Measurements from ENCODE around the gene ANKRD9. TPM values are rescaled to one million over a fixed set of nuclear protein-coding genes. Genes with fewer than 3 reads are reported as not detected.

ANKRD9 gene, protein sequence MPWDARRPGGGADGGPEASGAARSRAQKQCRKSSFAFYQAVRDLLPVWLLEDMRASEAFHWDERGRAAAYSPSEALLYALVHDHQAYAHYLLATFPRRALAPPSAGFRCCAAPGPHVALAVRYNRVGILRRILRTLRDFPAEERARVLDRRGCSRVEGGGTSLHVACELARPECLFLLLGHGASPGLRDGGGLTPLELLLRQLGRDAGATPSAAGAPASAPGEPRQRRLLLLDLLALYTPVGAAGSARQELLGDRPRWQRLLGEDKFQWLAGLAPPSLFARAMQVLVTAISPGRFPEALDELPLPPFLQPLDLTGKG
- 1.9 and 2.2 TPM in 2 replicates for total RNA-seq (2013; cell fraction: nucleolus; rRNA removed)
- total RNA-seq (2014; rRNA removed) (1.8 and 3.3 TPM in 2 replicates), total RNA-seq (2014; rRNA removed; fragmentation: Illumina TruSeq; extraction: Trizol) (0.54 and 0.78 TPM in 2 replicates), total RNA-seq (2021) (3.6 and 4.4 TPM in 2 replicates), polyA plus RNA-seq (2011; rRNA removed) (0.33 and 0.43 TPM in 2 replicates), polyA plus RNA-seq (2014; fragmentation: Illumina TruSeq; extraction: Trizol) (0.30 and 0.43 TPM in 2 replicates), polyA plus RNA-seq (2014; fragmentation: Nextera tagmentation; extraction: Ambion mirVana) (under 1 TPM; 0.03 to 0.04 TPM), polyA plus RNA-seq (2014; rRNA removed) (3.2 and 3.4 TPM in 2 replicates), polyA plus RNA-seq (2016; fragmentation: Nextera tagmentation; extraction: Ambion mirVana) (under 1 TPM; 0.44 to 0.74 TPM), polyA minus RNA-seq (2011; rRNA and poly(A)+ RNA removed) (0.26 and 0.29 TPM in 2 replicates), Bru-seq, nascent RNA (percentile 36 among the genes with signal in this experiment), BruChase-seq, experiment 1, labeled RNA remaining after a 6-hour chase (percentile 37 among the genes with signal in this experiment), BruChase-seq, experiment 2, labeled RNA remaining after a 2-hour chase (percentile 38 among the genes with signal in this experiment)
- 0.45 TPM for polyA plus RNA-seq (2011; ENCODE audit: low read depth)
- polyA plus RNA-seq (2011; cell fraction: cytosol; rRNA removed) = 0.58 and 1.0 TPM in 2 replicates
- 2.4 and 2.8 TPM in 2 replicates for polyA plus RNA-seq (2011; cell fraction: nucleus; rRNA removed)
- 1.4 and 2.2 TPM in 2 replicates for polyA plus RNA-seq (2012)
- 0.80 and 1.7 TPM in 2 replicates for polyA minus RNA-seq (2011; cell fraction: cytosol; rRNA and poly(A)+ RNA removed)
- polyA minus RNA-seq (2011; cell fraction: nucleus; rRNA and poly(A)+ RNA removed) = 0.36 and 0.86 TPM in 2 replicates
- long read RNA-seq, experiment 1 = 0 reads
- long read RNA-seq, experiment 2 = 0 reads

DNA sequence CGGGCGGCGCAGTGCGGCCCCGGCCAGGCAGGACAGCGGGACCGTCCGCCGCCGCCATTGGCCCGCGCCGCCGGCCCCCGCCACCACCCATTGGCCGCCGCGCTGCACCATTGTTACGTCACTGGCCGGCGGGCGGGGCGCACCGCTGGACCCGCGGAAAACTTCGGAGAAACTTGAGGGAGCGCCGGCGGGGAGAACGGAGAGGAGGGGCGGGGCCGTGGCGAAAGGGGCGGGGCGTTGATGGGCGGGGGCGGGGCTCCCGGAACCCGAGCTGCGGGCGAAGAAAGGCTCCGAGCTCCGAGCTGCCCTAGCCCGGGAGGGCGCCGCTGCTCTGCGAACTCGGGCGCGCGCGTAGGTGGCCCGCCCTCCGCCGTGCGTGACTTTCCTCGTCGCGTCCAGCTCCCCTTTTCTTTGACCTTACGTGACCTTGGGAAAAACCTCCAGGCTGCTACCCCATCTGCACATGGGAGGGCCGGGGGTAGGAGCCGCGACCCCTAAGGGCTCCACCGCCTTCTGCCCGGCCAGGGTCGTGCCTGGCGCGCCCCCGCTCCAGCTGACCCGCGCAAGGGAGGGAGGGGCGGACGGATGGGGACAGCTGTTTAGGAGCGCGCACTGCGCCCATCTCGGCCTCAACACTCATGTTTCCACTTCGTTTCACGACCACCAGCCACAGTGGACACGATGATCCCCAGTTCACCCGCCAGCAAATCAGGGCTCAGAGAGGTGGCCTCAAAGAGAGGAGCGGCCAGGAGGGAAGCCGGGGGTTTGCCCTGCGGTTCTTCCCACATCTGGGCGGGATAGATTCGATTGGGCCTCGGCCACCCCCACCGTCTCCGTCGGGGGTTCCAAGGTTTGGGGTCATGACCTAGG lies at the start of gene ANKRD9:
TSS of gene ANKRD9 (minus strand) at position 31 of the 870 bp plus-strand sequence. CDS start 1,887 bp downstream, outside the sequence.
- no peaks in the 10 kb centered on the region for H3K9me3 ChIP-seq (replicated peaks; ENCODE audit: control insufficient read depth, insufficient read depth, low read length)
- POLR2A ChIA-PET = no interaction called here
- TF ChIP-seq, protein P1, sequence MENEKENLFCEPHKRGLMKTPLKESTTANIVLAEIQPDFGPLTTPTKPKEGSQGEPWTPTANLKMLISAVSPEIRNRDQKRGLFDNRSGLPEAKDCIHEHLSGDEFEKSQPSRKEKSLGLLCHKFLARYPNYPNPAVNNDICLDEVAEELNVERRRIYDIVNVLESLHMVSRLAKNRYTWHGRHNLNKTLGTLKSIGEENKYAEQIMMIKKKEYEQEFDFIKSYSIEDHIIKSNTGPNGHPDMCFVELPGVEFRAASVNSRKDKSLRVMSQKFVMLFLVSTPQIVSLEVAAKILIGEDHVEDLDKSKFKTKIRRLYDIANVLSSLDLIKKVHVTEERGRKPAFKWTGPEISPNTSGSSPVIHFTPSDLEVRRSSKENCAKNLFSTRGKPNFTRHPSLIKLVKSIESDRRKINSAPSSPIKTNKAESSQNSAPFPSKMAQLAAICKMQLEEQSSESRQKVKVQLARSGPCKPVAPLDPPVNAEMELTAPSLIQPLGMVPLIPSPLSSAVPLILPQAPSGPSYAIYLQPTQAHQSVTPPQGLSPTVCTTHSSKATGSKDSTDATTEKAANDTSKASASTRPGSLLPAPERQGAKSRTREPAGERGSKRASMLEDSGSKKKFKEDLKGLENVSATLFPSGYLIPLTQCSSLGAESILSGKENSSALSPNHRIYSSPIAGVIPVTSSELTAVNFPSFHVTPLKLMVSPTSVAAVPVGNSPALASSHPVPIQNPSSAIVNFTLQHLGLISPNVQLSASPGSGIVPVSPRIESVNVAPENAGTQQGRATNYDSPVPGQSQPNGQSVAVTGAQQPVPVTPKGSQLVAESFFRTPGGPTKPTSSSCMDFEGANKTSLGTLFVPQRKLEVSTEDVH (IDR thresholded peaks at IDR 0.05; ENCODE audit: low read depth, partially characterized antibody) = no peak
- TF ChIP-seq, protein P2, sequence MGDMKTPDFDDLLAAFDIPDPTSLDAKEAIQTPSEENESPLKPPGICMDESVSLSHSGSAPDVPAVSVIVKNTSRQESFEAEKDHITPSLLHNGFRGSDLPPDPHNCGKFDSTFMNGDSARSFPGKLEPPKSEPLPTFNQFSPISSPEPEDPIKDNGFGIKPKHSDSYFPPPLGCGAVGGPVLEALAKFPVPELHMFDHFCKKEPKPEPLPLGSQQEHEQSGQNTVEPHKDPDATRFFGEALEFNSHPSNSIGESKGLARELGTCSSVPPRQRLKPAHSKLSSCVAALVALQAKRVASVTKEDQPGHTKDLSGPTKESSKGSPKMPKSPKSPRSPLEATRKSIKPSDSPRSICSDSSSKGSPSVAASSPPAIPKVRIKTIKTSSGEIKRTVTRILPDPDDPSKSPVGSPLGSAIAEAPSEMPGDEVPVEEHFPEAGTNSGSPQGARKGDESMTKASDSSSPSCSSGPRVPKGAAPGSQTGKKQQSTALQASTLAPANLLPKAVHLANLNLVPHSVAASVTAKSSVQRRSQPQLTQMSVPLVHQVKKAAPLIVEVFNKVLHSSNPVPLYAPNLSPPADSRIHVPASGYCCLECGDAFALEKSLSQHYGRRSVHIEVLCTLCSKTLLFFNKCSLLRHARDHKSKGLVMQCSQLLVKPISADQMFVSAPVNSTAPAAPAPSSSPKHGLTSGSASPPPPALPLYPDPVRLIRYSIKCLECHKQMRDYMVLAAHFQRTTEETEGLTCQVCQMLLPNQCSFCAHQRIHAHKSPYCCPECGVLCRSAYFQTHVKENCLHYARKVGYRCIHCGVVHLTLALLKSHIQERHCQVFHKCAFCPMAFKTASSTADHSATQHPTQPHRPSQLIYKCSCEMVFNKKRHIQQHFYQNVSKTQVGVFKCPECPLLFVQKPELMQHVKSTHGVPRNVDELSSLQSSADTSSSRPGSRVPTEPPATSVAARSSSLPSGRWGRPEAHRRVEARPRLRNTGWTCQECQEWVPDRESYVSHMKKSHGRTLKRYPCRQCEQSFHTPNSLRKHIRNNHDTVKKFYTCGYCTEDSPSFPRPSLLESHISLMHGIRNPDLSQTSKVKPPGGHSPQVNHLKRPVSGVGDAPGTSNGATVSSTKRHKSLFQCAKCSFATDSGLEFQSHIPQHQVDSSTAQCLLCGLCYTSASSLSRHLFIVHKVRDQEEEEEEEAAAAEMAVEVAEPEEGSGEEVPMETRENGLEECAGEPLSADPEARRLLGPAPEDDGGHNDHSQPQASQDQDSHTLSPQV (IDR thresholded peaks at IDR 0.05) = no peak
- TF ChIP-seq EP300 (IDR thresholded peaks at IDR 0.05; ENCODE audit: borderline replicate concordance in 1 of 2, control insufficient read depth in 1 of 2, low read depth in 2 of 2, low read length in 2 of 2) (no peak), SRF (IDR thresholded peaks at IDR 0.05; ENCODE audit: low read depth in 2 of 2, low read length in 2 of 2) (no peak), POU2F2 (IDR thresholded peaks at IDR 0.05; ENCODE audit: borderline replicate concordance, low read depth, low read length) (no peak), EGR1 (IDR thresholded peaks at IDR 0.05; ENCODE audit: borderline replicate concordance in 1 of 2, low read depth in 2 of 2, low read length in 2 of 2) (peak in 1 of 2 experiments; percentile 56; a peak in 1 of 3 replicates)
- TF ChIP-seq, protein P3, sequence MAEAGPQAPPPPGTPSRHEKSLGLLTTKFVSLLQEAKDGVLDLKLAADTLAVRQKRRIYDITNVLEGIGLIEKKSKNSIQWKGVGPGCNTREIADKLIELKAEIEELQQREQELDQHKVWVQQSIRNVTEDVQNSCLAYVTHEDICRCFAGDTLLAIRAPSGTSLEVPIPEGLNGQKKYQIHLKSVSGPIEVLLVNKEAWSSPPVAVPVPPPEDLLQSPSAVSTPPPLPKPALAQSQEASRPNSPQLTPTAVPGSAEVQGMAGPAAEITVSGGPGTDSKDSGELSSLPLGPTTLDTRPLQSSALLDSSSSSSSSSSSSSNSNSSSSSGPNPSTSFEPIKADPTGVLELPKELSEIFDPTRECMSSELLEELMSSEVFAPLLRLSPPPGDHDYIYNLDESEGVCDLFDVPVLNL (IDR thresholded peaks at IDR 0.05; ENCODE audit: low read depth, low read length) = no peak

More for the DNA sequence above, at the start of gene ANKRD9:
- ChIA-PET SMC1A (ENCODE audit: uncharacterized antibody, unreplicated experiment) (no interaction called here), RAD21 (ENCODE audit: unreplicated experiment) (interaction anchor here (0.5 to 1.0 kb wide), 3 partner anchors 11 to 192 kb away, joined by 3 to 5 read pairs (median 4); no protein-coding TSS in a partner anchor), CTCF (interaction anchor here (0.8 to 3.1 kb wide), 3 partner anchors 8 to 192 kb away, joined by 3 to 14 read pairs (median 4); no protein-coding TSS in a partner anchor)
- H3K27ac ChIP-seq (ENCODE audit: control insufficient read depth, insufficient read depth) = no peak within 1 kb of the TSS
- peak within 1 kb of the TSS; percentile 65 for H3K9ac ChIP-seq (ENCODE audit: control insufficient read depth, insufficient read depth, low read length)
- no peaks in the 10 kb centered on the region for H4K20me1 ChIP-seq (ENCODE audit: control insufficient read depth, insufficient read depth)
- H3K4me1 ChIP-seq (ENCODE audit: control insufficient read depth, insufficient read depth, low read length) = peaks cover 9% of the 10 kb centered on the region
- no TSS peak for BruUV-seq (replicated peaks)
- in situ Hi-C loops (cut with MboI) = loop anchor here (10.0 kb wide), 1 partner anchor 545 kb away; the partner anchor contains the start of gene DYNC1H1
- H3K4me2 ChIP-seq (ENCODE audit: control insufficient read depth, insufficient read depth) = peak within 1 kb of the TSS; percentile 99
- no peaks in the 10 kb centered on the region for H3K36me3 ChIP-seq (ENCODE audit: control insufficient read depth in 2 of 2, insufficient read depth in 2 of 2, low read length in 1 of 2)
- 1% methylated on average over 45 of the region's 91 CpGs for WGBS (ENCODE audit: insufficient coverage, insufficient replicate concordance, low lambda C conversion rate, missing lambda C conversion rate)
- ATAC-seq (peak; percentile 89), FAIRE-seq (no peak), DNase-seq (ENCODE audit: low read depth, low spot score) (peak; percentile 30)
- H3K27me3 ChIP-seq (replicated peaks in 1 of 2; ENCODE audit: control insufficient read depth in 2 of 2, insufficient read depth in 2 of 2, low read length in 1 of 2) = no peaks in the 10 kb centered on the region
- H3K4me3 ChIP-seq = peak within 1 kb of the TSS; percentile 90
- no peaks in the 10 kb centered on the region for H3K79me2 ChIP-seq (ENCODE audit: control insufficient read depth, insufficient read depth, low read length)
- H2AFZ ChIP-seq (ENCODE audit: control insufficient read depth, low read depth, low read length) = peak within 1 kb of the TSS; percentile 91
- intact Hi-C loops (cut with micrococcal nuclease; ENCODE audit: unreplicated experiment) = loop anchor here (10.0 kb wide), 1 partner anchor 545 kb away; the partner anchor contains the start of gene DYNC1H1

Measured in GM12878 (cell line).